T-helper 1 cell treated with Interleukin-12 subunit alpha and Interleukin-12 subunit beta and Interleukin-4 antibody, amounts not matched to agents 30 ng/mL and 1 ng/mL, for 36 hours (primary cell): ENCODE data around the gene RFX2. TPM values are rescaled to one million over a fixed set of nuclear protein-coding genes. Genes with fewer than 3 reads are reported as not detected.
"Not testable (repeated sequence)": the region's sequence is repeated elsewhere in the genome, so short reads cannot be mapped to it uniquely, and the experiment has no call there.

ENCODE experiments used
- intact Hi-C: fragments of 100-400 bp; cut with micrococcal nuclease; formaldehyde crosslinking; loops from one replicate; pipeline ENCODE4 v1.15.1; 2024
- total RNA-seq: library from RNA; stranded (reverse); gene quantifications from 2 replicates; pipeline ENCODE4 v1.2.3, GENCODE V29; 2022

RFX2 gene
- 8.1 and 8.9 TPM in 2 replicates for total RNA-seq

GRCh38 chr19:6110360-6110977 lies at the start of gene RFX2:
RFX2 (minus strand) TSS chr19:6110500; CDS start chr19:6047496, 63,004 bp downstream.
- intact Hi-C loops, result loop anchor here (1.0 to 5.0 kb wide), 10 partner anchors 15 to 315 kb away; partner anchors contain the start of genes CLPP, MLLT1, RANBP3 and VMAC

DNA sequence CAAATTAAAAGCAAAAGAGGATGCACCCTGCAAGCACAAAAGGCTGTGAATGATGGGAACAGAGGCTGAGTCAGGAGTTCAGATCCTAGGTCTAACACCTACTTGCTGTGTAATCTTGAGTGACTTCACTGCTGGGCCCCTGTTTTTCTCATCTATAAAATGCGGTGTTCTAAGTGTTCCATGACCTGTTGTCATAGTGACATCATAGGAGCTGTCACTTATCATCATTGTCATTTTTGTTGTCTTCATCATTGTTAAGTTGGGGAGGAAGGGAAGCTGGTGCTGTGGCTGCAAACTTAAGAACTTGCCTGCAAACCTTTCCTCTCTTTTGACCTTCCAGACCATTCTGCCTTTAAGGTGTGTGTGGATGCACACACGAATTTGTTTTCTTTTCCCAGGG lies 45.7 kb upstream of the RFX2 start:
- intact Hi-C loops, result no loop called here

GRCh38 chr19:6150289-6150688 lies 40.0 kb upstream of the RFX2 start:
- intact Hi-C loops, result no loop called here

DNA sequence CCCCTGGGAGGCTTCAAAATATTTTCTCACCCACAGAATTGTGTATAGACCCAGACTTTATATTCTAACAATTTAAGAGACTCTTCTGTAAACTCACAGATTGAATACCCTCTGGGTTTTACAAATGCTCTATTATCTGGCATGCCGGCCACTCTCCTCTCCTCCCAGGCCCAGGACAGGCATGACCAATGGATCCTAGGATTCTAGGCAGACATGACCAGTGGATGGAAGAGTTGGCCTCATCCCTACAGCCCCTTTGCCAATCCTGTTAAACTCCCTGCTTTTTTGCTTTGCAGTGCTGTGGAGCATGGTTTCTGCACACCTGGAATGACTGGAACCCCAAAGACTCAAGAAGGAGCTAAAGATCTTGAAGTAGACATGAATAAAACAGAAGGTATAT lies 30.9 kb upstream of the RFX2 start:
- intact Hi-C loops, result no loop called here

- intact Hi-C loops, result no loop called here
These were observed 28.2 kb upstream of the RFX2 start for GRCh38 chr19:6138511-6138910.

DNA sequence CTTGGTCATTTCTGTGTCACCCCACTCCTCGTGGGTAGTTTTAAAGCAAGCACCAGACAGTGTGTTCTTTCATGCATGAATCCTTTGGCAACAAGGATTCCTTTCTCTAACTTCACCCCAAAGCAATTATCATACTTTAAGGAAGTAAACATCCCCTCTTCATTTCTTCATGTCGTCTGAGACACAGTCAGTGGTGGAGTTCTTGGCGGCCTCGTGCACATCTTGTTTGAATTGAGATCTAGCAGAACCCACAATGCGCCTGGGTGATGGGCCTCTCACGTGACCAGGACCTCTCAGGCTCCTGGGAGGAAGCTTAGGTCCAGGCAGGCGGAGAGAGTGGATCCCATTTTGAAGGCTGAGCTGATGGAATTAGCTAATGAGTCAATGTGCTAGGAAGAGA lies 27.8 kb upstream of the RFX2 start:
- intact Hi-C loops, result no loop called here

DNA sequence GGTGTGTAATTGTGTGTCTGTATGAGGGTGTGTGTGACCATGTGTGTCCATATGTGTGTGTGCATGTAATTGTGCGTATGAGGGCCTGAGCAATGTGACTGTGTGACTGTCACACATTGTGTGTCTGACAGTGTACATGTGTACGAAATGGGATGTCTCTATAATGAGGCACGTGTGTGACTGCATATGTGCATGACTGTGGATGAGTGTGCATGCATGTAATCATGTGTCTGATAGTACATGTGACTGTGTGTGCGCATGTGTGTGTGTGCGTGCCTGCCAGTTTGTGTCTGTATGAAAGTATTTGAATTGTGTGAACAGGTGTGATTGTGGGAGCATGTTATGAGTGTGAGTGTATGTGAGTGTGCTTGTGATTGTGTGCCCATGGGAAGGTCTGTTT lies 22.9 kb upstream of the RFX2 start:
- intact Hi-C loops, result no loop called here

- intact Hi-C loops, result no loop called here
These were observed 22.2 kb upstream of the RFX2 start for GRCh38 chr19:6132482-6132881.

GRCh38 chr19:6127716-6128335 lies 17.5 kb upstream of the RFX2 start:
- intact Hi-C loops, result loop anchor here (10.0 kb wide), 1 partner anchor 387 kb away; no protein-coding TSS in a partner anchor

DNA sequence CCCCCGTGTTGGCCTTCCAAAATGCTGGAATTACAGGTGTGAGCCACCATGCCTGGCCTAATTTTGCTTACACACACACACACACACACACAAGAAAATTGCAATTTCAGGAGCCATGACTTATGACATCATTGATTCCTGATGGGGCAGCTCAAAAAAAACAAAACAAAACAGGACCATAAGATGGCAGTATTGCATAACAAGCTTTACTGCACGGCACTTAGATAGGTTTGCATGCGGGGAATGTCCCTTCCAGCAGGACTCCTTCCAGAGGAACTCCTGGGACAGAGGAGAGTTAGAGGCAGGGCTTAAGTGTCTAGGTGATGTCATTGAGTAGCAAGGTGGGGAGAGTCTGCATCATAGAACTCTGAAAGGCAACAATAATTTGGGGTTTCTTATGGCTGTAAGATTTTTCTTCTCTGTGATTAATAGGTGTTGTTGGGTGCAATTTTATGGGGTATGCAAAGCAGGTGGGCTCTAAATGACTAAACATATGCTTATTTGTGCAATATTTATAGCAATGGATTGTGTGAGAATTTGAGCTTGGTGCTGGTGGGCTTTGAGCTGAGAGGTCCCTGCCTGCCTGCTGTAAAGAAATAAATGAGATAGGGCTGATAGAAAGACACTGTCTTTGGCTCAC lies 16.2 kb upstream of the RFX2 start:
- intact Hi-C loops, result loop anchor here (1.0 to 10.0 kb wide), 3 partner anchors 173 to 737 kb away; no protein-coding TSS in a partner anchor

DNA sequence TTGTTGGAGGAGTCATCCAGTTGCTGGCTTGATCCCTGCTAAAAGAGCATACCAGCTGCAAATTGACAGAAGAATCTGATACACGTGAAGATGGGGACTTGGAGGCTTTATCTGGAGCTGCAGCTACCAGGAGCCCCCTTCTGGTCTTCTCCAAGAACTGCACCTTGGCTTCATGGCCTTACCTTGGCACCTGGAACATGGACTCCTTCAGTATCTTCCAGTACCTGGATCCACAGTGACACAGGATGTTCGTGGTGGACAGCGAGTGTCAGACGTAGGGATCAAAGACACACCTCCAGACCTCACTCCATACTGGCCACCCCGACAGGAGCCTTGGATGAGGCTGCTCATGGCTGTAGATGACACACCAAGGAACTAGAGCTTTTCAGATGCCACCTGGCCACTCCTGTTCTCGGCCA lies 15.3 kb upstream of the RFX2 start:
- intact Hi-C loops, result loop anchor here (1.0 to 10.0 kb wide), 4 partner anchors 15 to 389 kb away; partner anchors contain the start of gene RFX2

DNA sequence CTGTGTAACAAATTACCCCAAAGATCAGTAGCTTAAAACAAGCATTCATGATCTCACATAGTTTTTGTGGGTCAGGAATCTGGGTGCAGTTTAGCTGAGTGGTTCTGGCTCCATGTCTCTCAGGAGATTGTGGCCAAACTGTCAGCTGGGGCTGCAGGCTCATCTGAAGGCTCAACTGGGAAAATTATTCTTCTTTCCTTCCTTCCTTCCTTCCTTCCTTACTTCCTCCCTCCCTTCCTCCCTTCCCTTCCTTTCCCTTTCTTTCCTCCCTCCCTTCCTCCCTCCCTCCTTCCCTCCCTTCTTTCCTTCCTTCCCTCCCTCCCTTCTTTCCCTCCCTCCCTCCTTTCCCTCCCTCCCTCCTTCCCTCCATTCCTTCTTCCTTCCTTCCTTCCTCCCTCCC lies 8.7 kb upstream of the RFX2 start:
- intact Hi-C loops, result no loop called here

DNA sequence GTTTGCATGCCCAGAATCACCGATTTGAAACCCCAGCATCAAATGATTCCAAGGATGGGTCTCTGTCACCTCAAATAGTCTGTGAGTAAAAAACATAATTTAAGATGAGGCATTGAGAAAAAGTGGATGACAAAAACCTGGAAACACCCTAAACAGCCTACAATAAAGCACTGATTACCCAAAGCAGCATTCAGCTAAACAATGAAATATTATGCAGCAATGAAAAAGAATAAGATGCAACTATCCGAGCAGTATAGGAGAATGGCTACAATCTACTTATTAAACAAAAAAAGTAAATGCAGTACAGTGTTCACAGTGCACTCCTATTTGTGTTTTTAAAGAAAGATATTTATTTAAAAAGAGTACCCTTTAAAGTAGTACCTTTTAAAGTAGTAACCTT lies 7.7 kb upstream of the RFX2 start:
- intact Hi-C loops, result no loop called here

GRCh38 chr19:6117534-6117933 lies 7.2 kb upstream of the RFX2 start:
- intact Hi-C loops, result no loop called here

DNA sequence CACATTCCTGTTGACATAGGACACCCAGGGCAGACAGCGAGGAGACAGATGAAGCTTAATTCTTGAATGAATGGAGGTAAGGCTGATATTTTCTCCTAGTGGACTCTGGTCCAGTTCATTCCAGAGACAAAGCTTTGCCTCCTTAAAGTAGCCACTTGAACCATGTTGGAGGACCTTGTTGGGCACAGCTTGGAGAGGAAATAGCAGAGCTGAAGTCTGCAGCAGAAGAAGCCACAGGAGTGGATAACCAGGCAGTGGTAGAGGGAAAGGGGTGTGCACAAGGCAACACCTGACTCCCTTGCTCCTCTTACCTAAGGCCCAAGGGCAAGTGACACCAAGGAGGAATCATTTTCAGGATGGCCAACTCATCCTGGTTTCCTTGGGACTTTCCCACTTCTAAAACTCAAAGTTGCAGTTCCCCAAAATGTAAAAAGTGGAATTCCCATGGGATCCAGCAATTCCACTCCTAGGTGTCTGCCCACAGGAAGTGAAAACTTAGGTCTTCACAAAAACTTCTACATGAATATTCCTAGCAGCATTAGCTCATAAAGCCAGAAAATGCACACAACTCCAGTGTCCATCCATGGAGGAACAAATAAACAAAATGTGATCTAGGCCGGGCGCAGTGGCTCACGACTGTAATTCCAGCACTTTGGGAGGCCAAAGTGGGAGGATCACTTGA lies 6.6 kb upstream of the RFX2 start:
- intact Hi-C loops, result no loop called here

- intact Hi-C loops, result no loop called here
These were observed 5.7 kb upstream of the RFX2 start for GRCh38 chr19:6115992-6116391.

DNA sequence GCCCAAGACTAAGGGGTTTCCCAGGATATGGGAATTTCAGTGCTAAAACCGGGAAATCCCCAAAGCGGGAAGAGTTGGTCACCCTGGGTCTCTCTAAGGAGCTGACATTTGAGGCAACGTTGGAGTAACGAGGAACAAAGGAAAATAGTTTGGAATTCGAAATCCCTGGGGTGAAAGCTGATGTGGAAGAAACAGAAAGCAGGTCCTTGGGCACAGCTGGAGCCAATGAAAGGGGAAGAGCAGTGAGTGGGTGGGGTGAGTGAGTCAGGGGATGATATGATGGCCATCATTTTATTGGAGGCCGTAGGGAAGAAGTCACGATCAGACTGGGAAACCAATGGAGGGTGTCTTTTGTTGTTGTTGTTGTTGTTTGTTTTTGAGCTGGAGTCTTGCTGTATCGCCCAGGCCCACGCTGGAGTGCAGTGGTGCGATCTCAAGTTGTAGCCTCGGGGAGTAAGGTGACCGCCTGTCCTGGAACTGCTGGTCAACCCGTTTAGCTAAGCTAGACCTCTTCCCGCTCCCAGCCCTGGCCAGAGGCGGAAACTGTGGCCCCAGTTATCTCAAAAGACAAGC lies 3.4 kb upstream of the RFX2 start:
- intact Hi-C loops, result loop anchor here (5.0 kb wide), 1 partner anchor 136 kb away; the partner anchor contains the start of gene RANBP3

DNA sequence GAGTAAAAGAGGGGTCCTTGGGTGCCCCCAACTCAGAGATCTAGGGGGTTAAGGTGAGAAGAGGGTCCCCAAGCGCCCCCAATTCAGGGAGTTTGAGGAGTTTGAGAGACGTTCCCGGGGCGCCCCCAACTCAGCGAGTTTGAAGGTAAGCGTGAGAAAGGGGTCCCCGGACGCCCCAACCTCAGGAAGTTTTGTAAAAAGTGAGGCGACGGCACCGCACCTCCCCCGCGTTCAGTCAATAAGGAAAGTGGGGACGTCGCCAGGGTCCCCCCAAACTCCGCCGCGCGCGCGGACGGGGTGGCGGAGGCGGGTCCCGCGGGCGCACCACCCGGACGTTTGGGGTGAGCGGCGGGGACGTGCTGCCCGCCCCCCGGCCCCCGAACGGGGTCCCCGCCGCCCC lies 353 bp downstream of the RFX2 start:
- intact Hi-C loops, result loop anchor here (1.0 to 5.0 kb wide), 10 partner anchors 15 to 315 kb away; partner anchors contain the start of genes CLPP, MLLT1, RANBP3 and VMAC

- intact Hi-C loops, result no loop called here
These were observed 1.3 kb downstream of the RFX2 start for GRCh38 chr19:6108721-6109633.

- intact Hi-C loops, result not testable (repeated sequence)
These were observed 3.5 kb downstream of the RFX2 start for GRCh38 chr19:6106643-6107294.
